ENCODE data around the gene SLC27A1.
"Not testable (repeated sequence)": the region's sequence is repeated elsewhere in the genome, so short reads cannot be mapped to it uniquely, and the experiment has no call there.

DNA sequence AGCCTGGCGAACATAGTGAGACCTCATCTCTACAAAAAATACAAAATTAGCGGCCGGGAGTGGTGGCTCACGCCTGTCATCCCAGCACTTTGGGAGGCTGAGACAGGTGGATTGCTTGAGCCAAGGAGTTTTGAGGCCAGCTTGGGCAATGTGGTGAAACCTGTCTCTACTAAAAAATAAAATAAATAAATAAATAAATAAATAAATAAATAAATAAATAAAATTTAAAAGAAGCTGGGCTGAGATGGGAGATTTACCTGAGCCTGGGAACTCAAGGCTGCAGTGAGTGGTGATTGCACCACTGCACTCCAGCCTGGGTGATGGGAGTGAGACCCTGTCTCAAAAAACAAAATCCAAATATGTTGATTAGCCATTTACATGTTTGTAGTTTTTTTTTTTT, 82.4 kb downstream of the SLC27A1 start:
- TF ChIP-seq, protein P1, sequence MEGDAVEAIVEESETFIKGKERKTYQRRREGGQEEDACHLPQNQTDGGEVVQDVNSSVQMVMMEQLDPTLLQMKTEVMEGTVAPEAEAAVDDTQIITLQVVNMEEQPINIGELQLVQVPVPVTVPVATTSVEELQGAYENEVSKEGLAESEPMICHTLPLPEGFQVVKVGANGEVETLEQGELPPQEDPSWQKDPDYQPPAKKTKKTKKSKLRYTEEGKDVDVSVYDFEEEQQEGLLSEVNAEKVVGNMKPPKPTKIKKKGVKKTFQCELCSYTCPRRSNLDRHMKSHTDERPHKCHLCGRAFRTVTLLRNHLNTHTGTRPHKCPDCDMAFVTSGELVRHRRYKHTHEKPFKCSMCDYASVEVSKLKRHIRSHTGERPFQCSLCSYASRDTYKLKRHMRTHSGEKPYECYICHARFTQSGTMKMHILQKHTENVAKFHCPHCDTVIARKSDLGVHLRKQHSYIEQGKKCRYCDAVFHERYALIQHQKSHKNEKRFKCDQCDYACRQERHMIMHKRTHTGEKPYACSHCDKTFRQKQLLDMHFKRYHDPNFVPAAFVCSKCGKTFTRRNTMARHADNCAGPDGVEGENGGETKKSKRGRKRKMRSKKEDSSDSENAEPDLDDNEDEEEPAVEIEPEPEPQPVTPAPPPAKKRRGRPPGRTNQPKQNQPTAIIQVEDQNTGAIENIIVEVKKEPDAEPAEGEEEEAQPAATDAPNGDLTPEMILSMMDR (IDR thresholded peaks at IDR 0.05) = not testable (repeated sequence)
- TF ChIP-seq POLR2A (IDR thresholded peaks at IDR 0.05) = not testable (repeated sequence)
